Endothelial cell of umbilical vein (primary cell): ENCODE results near the gene DGKI.

ENCODE experiments used
- MYC ChIP-seq: IDR thresholded peaks from one replicate; pipeline ENCODE4 v1.6.1; 2011; ENCODE audit warnings: mild to moderate bottlenecking, low read depth, low read length
- POLR2A ChIP-seq: IDR thresholded peaks from 2 replicates; pipeline ENCODE4 v1.6.1; 2012; ENCODE audit warnings: low read depth, mild to moderate bottlenecking, control low read depth, low read length
- POLR2AphosphoS5 ChIP-seq: IDR thresholded peaks from 2 replicates; pipeline ENCODE4 v1.6.1; 2012; ENCODE audit warnings: low read depth, mild to moderate bottlenecking, control low read depth, low read length, moderate library complexity; ENCODE audit not compliant: insufficient read depth
- TF ChIP-seq, protein P1 (sequence below), 2 donors: IDR thresholded peaks; 1 replicate in 1 of 2; 2 replicates in 1 of 2; pipeline ENCODE4 v1.5.1; 2011; ENCODE audit warnings: low read length in 2 of 2, mild to moderate bottlenecking in 2 of 2, moderate library complexity in 2 of 2, control low read depth in 1 of 2, inconsistent platforms in 1 of 2, low read depth in 1 of 2; ENCODE audit not compliant: insufficient read depth in 1 of 2; ENCODE audit errors: extremely low read depth in 1 of 2
- TF ChIP-seq, protein P2 (sequence below): IDR thresholded peaks from 2 replicates; pipeline ENCODE4 v1.6.1; 2011; ENCODE audit not compliant: insufficient read depth, insufficient read length

DNA sequence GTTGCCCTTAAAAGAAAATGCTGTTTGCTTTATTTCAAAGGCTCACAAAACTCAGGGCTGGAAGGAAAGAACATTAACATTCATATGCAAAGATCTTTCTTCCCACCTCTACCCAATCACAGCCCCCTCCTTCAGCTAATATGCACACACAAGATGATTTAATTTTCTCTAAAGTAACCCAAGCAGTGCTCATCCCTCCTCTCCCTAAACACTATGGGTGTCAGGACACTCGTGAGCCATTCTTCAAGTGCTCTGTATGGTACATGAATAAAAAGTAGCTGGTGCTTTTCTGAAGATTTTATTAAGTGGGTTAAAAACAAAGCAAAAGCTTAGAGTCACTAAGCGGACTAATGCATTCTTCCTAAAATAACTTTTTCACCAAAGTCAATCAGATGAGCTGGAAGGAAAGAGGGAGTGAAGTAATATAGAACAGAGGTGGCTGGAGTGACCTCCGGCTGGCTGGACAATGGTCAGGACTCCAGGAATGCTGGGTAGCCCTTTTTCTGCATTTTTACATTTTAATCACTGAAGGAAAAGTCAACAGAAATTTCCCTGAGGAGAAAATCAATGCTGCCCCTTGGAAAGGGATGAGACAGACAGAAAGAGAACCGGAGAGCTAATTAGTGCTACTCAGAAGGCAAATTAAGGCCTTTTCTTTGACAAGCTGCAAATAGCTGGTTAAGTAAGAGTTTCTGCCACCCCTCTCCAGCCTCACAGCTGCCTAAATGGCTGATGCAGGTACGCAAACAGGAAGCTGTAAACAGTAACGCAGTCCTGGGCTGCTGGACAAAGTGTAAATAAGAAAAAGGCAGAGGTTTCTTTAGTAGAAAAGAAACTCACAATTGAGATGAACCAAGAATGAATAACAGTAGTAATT is 6.6 kb downstream of the DGKI start:
- TF ChIP-seq, protein P1, sequence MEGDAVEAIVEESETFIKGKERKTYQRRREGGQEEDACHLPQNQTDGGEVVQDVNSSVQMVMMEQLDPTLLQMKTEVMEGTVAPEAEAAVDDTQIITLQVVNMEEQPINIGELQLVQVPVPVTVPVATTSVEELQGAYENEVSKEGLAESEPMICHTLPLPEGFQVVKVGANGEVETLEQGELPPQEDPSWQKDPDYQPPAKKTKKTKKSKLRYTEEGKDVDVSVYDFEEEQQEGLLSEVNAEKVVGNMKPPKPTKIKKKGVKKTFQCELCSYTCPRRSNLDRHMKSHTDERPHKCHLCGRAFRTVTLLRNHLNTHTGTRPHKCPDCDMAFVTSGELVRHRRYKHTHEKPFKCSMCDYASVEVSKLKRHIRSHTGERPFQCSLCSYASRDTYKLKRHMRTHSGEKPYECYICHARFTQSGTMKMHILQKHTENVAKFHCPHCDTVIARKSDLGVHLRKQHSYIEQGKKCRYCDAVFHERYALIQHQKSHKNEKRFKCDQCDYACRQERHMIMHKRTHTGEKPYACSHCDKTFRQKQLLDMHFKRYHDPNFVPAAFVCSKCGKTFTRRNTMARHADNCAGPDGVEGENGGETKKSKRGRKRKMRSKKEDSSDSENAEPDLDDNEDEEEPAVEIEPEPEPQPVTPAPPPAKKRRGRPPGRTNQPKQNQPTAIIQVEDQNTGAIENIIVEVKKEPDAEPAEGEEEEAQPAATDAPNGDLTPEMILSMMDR (IDR thresholded peaks at IDR 0.05; ENCODE audit: extremely low read depth in 1 of 2, insufficient read depth in 1 of 2, low read depth in 1 of 2, low read length in 2 of 2), result no peak
- TF ChIP-seq POLR2A (no peak), POLR2AphosphoS5 (no peak), MYC (no peak)
- TF ChIP-seq, protein P2, sequence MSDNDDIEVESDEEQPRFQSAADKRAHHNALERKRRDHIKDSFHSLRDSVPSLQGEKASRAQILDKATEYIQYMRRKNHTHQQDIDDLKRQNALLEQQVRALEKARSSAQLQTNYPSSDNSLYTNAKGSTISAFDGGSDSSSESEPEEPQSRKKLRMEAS, result no peak
